AG10803 (cell line): ENCODE measurements around the gene GADL1.
A peak's percentile ranks its signal among the peaks of the same experiment; 100 is the strongest.

Experiments
- DNase-seq: peaks from one replicate; pipeline ENCODE4 v3.0.0; 2010; ENCODE audit warnings: low read depth
- H3K4me3 ChIP-seq: 2 replicates; pipeline ENCODE4 v1.5.1; 2011; ENCODE audit warnings: mild to moderate bottlenecking, low read length, control low read depth
- TF ChIP-seq, protein P1 (sequence below): conservative IDR thresholded peaks from 2 replicates; pipeline ENCODE4 v1.5.1; 2011; ENCODE audit warnings: mild to moderate bottlenecking, low read length, control low read depth, inconsistent platforms

Gene GADL1

GRCh38 chr3:30845606-30846005, 48.9 kb downstream of the GADL1 start:
- no peak for DNase-seq
- no peak overlapping the region for H3K4me3 ChIP-seq
- TF ChIP-seq, protein P1, sequence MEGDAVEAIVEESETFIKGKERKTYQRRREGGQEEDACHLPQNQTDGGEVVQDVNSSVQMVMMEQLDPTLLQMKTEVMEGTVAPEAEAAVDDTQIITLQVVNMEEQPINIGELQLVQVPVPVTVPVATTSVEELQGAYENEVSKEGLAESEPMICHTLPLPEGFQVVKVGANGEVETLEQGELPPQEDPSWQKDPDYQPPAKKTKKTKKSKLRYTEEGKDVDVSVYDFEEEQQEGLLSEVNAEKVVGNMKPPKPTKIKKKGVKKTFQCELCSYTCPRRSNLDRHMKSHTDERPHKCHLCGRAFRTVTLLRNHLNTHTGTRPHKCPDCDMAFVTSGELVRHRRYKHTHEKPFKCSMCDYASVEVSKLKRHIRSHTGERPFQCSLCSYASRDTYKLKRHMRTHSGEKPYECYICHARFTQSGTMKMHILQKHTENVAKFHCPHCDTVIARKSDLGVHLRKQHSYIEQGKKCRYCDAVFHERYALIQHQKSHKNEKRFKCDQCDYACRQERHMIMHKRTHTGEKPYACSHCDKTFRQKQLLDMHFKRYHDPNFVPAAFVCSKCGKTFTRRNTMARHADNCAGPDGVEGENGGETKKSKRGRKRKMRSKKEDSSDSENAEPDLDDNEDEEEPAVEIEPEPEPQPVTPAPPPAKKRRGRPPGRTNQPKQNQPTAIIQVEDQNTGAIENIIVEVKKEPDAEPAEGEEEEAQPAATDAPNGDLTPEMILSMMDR, result no peak

DNA sequence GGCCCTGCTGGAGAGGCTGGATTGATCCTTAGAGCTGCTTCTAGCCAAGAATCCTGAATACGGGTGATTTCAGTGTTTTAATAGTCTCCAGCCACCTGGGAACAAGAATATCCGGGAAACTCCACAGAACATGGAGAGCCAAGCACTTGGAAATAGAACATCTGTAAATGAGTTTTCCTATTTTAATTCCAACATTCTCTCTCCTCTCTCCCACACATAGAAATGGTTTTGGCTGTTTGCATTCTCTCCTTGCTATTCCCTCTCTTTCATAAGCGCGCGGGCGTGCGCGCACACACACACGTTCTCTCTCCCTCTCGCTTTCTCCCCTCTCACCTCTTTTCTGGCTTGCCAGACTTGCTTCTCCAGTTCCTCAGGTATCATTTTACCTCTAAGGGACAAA, 50.6 kb downstream of the GADL1 start:
- DNase-seq, result no peak
- TF ChIP-seq, protein P1, result no peak
- no peak overlapping the region for H3K4me3 ChIP-seq

DNA sequence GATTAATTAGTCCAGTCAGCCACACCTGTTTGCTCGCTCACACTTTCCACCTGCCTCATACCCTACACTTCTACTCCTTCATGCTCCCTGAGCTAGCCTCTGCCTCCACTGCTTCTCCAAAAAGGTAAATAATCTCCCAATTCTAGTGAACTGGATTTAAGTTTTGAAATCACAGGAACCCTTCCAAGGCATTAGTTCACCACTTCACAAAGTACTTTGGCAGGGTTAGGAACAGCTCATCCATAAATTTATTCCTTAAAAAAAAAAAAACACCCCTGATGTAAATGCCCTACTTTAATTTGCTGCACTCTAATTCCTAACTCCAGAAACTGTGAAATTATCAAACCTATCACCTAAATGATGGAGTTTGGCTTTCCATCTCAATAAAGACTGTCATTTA, 58.3 kb downstream of the GADL1 start:
- TF ChIP-seq, protein P1, result no peak
- no peak overlapping the region for H3K4me3 ChIP-seq
- DNase-seq, result no peak

GRCh38 chr3:30835667-30836066, 58.8 kb downstream of the GADL1 start:
- DNase-seq, result no peak
- TF ChIP-seq, protein P1, result no peak
- H3K4me3 ChIP-seq, result no peak overlapping the region

DNA sequence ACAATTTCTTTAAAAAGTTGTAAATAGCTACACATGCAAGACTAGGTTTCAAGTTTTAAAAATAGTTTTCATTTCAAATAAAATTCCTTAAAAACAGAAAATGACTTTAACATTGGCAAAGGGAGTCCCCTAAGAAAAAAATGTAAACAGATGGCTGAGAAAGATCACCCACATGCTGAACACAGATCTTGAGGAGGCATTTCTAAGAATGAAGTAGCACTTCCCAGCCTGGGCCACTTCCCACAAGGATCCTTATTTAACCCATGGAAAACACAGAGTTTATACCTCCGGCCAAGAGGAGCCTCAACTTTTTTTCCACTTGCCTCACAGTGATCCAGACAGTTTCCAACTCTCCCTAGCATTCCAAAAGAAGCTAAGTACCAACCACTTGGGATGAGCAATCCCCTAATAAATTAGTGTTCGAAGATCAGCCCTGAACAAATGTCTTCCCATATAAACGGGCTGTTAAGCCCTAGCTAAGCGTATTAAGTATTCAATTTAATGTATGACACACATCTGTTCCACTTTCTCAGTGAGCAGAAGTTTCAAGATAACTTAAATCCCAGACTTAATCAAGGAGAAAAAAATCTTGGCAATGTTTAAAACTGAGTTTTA, 61.4 kb downstream of the GADL1 start:
- no peak for DNase-seq
- H3K4me3 ChIP-seq, result no peak overlapping the region
- TF ChIP-seq, protein P1, result no peak

DNA sequence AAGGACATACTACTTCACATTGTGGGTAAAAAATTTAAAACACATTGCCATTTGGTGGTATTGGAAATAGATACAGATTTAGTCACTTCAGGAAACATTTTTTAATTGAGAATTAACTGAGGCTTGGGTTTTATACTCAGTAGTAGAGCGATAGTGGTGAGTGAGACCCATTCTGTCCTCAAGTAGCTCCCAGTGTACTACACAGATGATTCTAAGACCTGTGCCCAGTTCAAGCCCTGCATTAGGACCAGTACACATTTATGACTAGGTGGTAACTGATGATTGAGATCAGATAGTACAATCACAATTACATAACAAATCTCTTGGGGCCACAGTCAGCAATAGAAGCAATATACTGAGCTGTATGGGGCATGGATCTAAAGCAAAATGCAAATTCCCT, 67.4 kb downstream of the GADL1 start:
- TF ChIP-seq, protein P1, result no peak
- no peak for DNase-seq
- no peak overlapping the region for H3K4me3 ChIP-seq

DNA sequence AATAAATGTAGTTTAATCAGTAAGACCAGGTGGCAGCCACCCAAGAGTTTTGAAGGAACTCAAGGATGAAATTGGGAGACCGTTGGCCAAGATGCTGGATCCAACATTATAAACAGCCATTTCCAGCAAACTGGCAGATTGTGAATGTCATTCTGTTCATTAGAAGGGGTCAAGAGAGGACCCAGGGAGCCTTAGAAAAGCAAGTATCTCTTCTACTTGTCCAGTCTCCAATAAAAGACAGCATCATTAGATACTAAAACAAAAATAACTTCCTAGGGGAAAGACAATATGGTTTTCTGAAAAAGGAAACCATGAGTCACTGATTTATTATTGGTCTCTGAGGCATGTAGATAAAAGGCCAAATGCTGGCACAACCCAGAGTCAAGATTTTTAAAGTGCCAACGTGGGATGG, 67.9 kb downstream of the GADL1 start:
- TF ChIP-seq, protein P1, result no peak
- peak; percentile 14 for DNase-seq

More for the DNA sequence above, 67.9 kb downstream of the GADL1 start:
- no peak overlapping the region for H3K4me3 ChIP-seq
